Smooth muscle cell (in vitro differentiated cells): ENCODE results near the gene PDE7B. TPM values are rescaled to one million over a fixed set of nuclear protein-coding genes. Genes with fewer than 3 reads are reported as not detected.

Source experiments
- DNase-seq: peaks from one replicate; lab custom pipeline; 2025; ENCODE audit not compliant: unreplicated experiment; lab: John Stamatoyannopoulos, UW
- H2AFZ ChIP-seq: fragments of 200-600 bp; sonication (generic); 2 replicates; pipeline ENCODE4 v1.6.0; 2016; ENCODE audit warnings: antibody characterized with exemption, low read depth, mild to moderate bottlenecking
- H3F3A ChIP-seq: fragments of 200-600 bp; sonication (generic); 2 replicates; pipeline ENCODE4 v1.6.0; 2017; ENCODE audit warnings: antibody characterized with exemption, low read depth
- H3K27ac ChIP-seq: fragments of 200-600 bp; sonication (generic); 2 replicates; pipeline ENCODE4 v1.5.1; 2016; ENCODE audit warnings: low read depth, mild to moderate bottlenecking
- H3K27me3 ChIP-seq: fragments of 200-600 bp; sonication (generic); 2 replicates; pipeline ENCODE4 v1.6.1; 2016; ENCODE audit warnings: low read depth, mild to moderate bottlenecking
- H3K36me3 ChIP-seq: fragments of 200-600 bp; sonication (generic); 2 replicates; pipeline ENCODE4 v1.5.1; 2016; ENCODE audit warnings: low read depth
- H3K4me1 ChIP-seq: fragments of 200-600 bp; sonication (generic); 2 replicates; pipeline ENCODE4 v1.5.1; 2016; ENCODE audit warnings: low read depth
- H3K4me2 ChIP-seq: fragments of 200-600 bp; sonication (generic); 2 replicates; pipeline ENCODE4 v1.6.0; 2016; ENCODE audit warnings: mild to moderate bottlenecking
- H3K4me3 ChIP-seq: fragments of 200-600 bp; sonication (generic); 2 replicates; pipeline ENCODE4 v1.5.1; 2016; ENCODE audit warnings: mild to moderate bottlenecking
- H3K79me2 ChIP-seq: fragments of 200-600 bp; sonication (generic); 2 replicates; pipeline ENCODE4 v1.6.0; 2016; ENCODE audit warnings: low read depth, mild to moderate bottlenecking
- H3K9ac ChIP-seq: fragments of 200-600 bp; sonication (generic); 2 replicates; pipeline ENCODE4 v1.6.0; 2016; ENCODE audit warnings: low read depth
- H3K9me3 ChIP-seq: fragments of 200-600 bp; sonication (generic); replicated peaks from 2 replicates; pipeline ENCODE4 v1.5.1; 2016; ENCODE audit warnings: low read depth
- H4K20me1 ChIP-seq: fragments of 200-600 bp; sonication (generic); 2 replicates; pipeline ENCODE4 v1.6.0; 2016; ENCODE audit warnings: low read depth
- WGBS: methylation state at CpG from one replicate; pipeline ENCODE4 v1.1.7; 2016; ENCODE audit warnings: low lambda C conversion rate; 5-methylcytosine and 5-hydroxymethylcytosine counted together
- polyA plus RNA-seq: library from polyadenylated mRNA; unstranded; fragments of >200 nt; fragmentation: Nextera tagmentation; extraction: Ambion mirVana; gene quantifications from 2 replicates; pipeline ENCODE4 v1.2.1, GENCODE V29; 2016
- total RNA-seq: library from RNA; depleted of rRNA; stranded (reverse); fragments of >200 nt; gene quantifications from 2 replicates; pipeline ENCODE4 v1.2.3, GENCODE V29; 2014
- TF ChIP-seq, protein P1 (sequence below): fragments of 200-600 bp; sonication (generic); IDR thresholded peaks from 2 replicates; pipeline ENCODE4 v1.5.1; 2017; ENCODE audit warnings: borderline replicate concordance, mild to moderate bottlenecking, antibody characterized with exemption; ENCODE audit not compliant: insufficient read depth, poor library complexity, severe bottlenecking

The PDE7B gene
- total and polyA plus RNA-seq, 2 experiments from 2014 or later = 23.5 to 36.9 TPM

DNA sequence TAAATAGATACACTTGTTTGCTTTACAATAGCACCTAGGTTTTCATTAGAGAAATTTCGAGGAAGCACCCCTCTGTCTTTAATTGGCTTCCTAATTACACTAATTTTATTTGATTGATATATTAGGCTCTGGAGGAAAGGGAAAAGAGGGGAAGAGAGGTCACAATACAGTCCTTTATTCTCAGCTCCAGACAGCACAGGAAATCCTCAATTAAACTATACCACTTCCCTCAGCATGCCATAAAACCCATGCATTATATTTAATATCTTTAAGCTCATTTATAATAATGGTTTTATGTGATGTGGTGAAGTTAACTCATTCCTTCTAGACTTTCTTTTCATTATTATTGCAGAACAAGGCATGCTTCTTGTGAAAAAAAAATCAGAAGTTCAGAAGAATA lies 17.7 kb upstream of the PDE7B start:
- Histone ChIP-seq H3K36me3 (no peaks in the 10 kb centered on the region), H3K4me3 (no peak overlapping the region), H3K27ac (no peak overlapping the region), H2AFZ (no peak overlapping the region), H3K9ac (no peak overlapping the region), H3F3A (peaks cover 4% of the 10 kb centered on the region), H3K4me2 (no peak overlapping the region), H3K79me2 (no peaks in the 10 kb centered on the region), H3K4me1 (no peaks in the 10 kb centered on the region), H3K9me3 (no peaks in the 10 kb centered on the region), H3K27me3 (no peaks in the 10 kb centered on the region), H4K20me1 (no peaks in the 10 kb centered on the region)
- TF ChIP-seq, protein P1, sequence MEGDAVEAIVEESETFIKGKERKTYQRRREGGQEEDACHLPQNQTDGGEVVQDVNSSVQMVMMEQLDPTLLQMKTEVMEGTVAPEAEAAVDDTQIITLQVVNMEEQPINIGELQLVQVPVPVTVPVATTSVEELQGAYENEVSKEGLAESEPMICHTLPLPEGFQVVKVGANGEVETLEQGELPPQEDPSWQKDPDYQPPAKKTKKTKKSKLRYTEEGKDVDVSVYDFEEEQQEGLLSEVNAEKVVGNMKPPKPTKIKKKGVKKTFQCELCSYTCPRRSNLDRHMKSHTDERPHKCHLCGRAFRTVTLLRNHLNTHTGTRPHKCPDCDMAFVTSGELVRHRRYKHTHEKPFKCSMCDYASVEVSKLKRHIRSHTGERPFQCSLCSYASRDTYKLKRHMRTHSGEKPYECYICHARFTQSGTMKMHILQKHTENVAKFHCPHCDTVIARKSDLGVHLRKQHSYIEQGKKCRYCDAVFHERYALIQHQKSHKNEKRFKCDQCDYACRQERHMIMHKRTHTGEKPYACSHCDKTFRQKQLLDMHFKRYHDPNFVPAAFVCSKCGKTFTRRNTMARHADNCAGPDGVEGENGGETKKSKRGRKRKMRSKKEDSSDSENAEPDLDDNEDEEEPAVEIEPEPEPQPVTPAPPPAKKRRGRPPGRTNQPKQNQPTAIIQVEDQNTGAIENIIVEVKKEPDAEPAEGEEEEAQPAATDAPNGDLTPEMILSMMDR = no peak
- 69% methylated on average over 1 of the region's 1 CpG for WGBS
- DNase-seq = no peak

DNA sequence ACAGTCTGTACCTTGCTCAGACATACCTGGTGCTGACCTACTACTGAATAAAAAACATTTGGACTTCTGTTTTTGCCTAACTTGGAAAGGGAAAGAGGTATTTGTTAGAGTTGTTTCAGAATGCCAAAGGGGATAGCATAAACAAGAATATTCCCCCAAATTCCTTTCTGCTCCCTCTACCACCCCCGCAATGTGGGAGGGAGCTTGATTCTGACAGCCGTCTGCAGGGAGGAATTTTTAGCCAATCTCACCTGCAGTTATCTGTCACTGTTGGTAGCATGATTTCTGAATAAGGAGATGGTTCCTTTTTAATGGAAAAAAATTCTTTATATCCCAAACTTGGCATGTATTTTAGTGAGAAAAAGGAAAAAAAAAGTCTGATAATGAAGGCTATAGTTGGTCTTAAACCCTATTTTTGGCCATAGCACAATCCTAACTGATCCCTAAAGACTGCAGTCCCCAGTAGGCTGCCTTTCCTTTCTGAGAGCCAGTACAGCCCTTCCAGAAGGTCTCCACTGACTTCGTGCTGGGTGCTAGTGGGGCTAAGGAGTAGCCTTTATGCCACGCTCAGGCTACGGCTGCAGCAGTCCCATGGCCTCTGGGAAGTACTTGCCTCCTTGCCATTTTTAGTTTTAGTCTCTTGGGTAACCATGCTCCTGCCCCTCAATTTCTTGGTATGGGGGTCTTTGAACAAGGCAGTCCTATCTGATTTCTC lies 13.6 kb upstream of the PDE7B start:
- H3K27ac ChIP-seq = no peak overlapping the region
- 84% methylated on average over 5 of the region's 5 CpGs for whole genome bisulfite sequencing
- no peaks in the 10 kb centered on the region for H3K79me2 ChIP-seq
- TF ChIP-seq, protein P1 = no peak
- no peak overlapping the region for H3K9ac ChIP-seq
- H3K9me3 ChIP-seq = no peaks in the 10 kb centered on the region
- no peaks in the 10 kb centered on the region for H3K4me1 ChIP-seq
- no peaks in the 10 kb centered on the region for H3F3A ChIP-seq
- H4K20me1 ChIP-seq = no peaks in the 10 kb centered on the region
- no peaks in the 10 kb centered on the region for H3K36me3 ChIP-seq
- no peak overlapping the region for H3K4me3 ChIP-seq
- no peak overlapping the region for H3K4me2 ChIP-seq
- H3K27me3 ChIP-seq = no peaks in the 10 kb centered on the region
- DNase-seq = no peak
- no peak overlapping the region for H2AFZ ChIP-seq

DNA sequence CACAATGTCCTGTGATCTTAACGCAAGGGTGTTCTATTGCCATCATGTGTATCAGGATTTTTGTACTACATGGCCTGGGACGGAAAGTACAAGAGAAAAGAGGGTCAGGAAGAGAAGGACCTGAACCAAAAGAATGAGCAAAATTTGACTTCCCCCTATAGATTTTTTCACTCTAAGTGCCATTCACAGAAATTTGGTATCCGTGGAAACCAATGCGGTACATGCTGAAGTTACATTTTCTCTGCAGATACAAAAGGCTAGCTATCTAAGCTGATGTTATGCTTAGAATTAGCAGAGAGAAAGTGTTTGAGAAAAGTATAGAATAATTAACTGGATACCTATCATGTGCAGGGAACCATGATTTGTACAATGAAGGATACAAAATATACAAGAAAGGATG lies 12.4 kb upstream of the PDE7B start:
- Histone ChIP-seq H3K27me3 (no peaks in the 10 kb centered on the region), H3K4me1 (no peaks in the 10 kb centered on the region), H3K27ac (no peak overlapping the region), H3K4me2 (no peak overlapping the region), H3F3A (no peaks in the 10 kb centered on the region), H2AFZ (no peak overlapping the region), H3K9ac (no peak overlapping the region), H3K4me3 (no peak overlapping the region), H3K9me3 (no peaks in the 10 kb centered on the region), H3K79me2 (no peaks in the 10 kb centered on the region), H3K36me3 (no peaks in the 10 kb centered on the region), H4K20me1 (no peaks in the 10 kb centered on the region)
- 84% methylated on average over 4 of the region's 4 CpGs for WGBS
- DNase-seq = no peak
- TF ChIP-seq, protein P1 = no peak
